Breast epithelium (tissue), 4 donors: ENCODE data around the gene C3orf70. TPM values are rescaled to one million over a fixed set of nuclear protein-coding genes. Genes with fewer than 3 reads are reported as not detected.

Experiments
- DNase-seq, 2 donors: peaks; one replicate each; pipeline ENCODE4 v3.0.0-alpha.2; 2019; ENCODE audit warnings: low spot score in 2 of 2
- H3K27ac ChIP-seq, 2 donors: fragments of 200-600 bp; sonication (generic) in 1 of 2; one replicate each; pipeline ENCODE4 v1.5.1; 2016 to 2019; ENCODE audit warnings: mild to moderate bottlenecking in 1 of 2
- H3K27me3 ChIP-seq, 2 donors: fragments of 200-600 bp; sonication (generic) in 1 of 2; one replicate each; pipeline versions ENCODE4 v1.5.1 to v1.6.0; 2017 to 2019; ENCODE audit warnings: control low read depth in 1 of 2, mild to moderate bottlenecking in 1 of 2
- H3K36me3 ChIP-seq: fragments of 200-600 bp; one replicate; pipeline ENCODE4 v1.5.1; 2019
- H3K4me1 ChIP-seq, 2 donors: fragments of 200-600 bp; sonication (generic); one replicate each; pipeline ENCODE4 v1.5.1; 2016 to 2019; ENCODE audit warnings: control low read depth in 1 of 2
- H3K4me3 ChIP-seq, 3 donors: fragments of 200-600 bp; sonication (generic); 1 replicate in 2 of 3; 2 replicates in 1 of 3; pipeline ENCODE4 v1.5.1; 2016 to 2019; ENCODE audit warnings: mild to moderate bottlenecking in 3 of 3, moderate library complexity in 2 of 3
- H3K9me3 ChIP-seq, 2 donors: fragments of 200-600 bp; sonication (generic) in 1 of 2; one replicate each; pipeline ENCODE4 v1.5.1; 2016 to 2019; ENCODE audit warnings: control low read depth in 1 of 2
- CTCF ChIP-seq, 3 donors: fragments of 450-650 bp; IDR thresholded peaks; one replicate each; pipeline ENCODE4 v1.5.1; 2016 to 2017; ENCODE audit warnings: antibody characterized with exemption in 3 of 3, mild to moderate bottlenecking in 3 of 3, moderate library complexity in 3 of 3
- POLR2A ChIP-seq: fragments of 450-650 bp; IDR thresholded peaks from one replicate; pipeline ENCODE4 v1.6.1; 2016; ENCODE audit warnings: antibody characterized with exemption, mild to moderate bottlenecking, moderate library complexity
- POLR2AphosphoS5 ChIP-seq, 3 donors: sonication (generic); formaldehyde crosslinking; IDR thresholded peaks; one replicate each; pipeline ENCODE4 v1.6.1; 2017; ENCODE audit warnings: antibody characterized with exemption in 3 of 3
- intact Hi-C: fragments of 100-400 bp; cut with DNase I; formaldehyde crosslinking; loops from one replicate; pipeline ENCODE4 v1.15.1; 2023; ENCODE audit warnings: low total_unique reads
- total RNA-seq, 3 donors: library from RNA; depleted of rRNA; stranded (reverse); fragments of >200 nt; gene quantifications; one replicate each; pipeline ENCODE4 v1.1.0, GENCODE V29; 2016

The C3orf70 gene
- total RNA-seq, 3 donors from 2014 or later: 1.3 to 4.8 (median 3.8) TPM

- no peak for TF ChIP-seq POLR2A
- TF ChIP-seq POLR2AphosphoS5 (IDR thresholded peaks at IDR 0.05): no peak
- no peak for TF ChIP-seq CTCF (IDR thresholded peaks at IDR 0.05)
- intact Hi-C loops: no loop called here
These were observed 70.7 kb downstream of the C3orf70 start for GRCh38 chr3:185082149-185082548.

DNA sequence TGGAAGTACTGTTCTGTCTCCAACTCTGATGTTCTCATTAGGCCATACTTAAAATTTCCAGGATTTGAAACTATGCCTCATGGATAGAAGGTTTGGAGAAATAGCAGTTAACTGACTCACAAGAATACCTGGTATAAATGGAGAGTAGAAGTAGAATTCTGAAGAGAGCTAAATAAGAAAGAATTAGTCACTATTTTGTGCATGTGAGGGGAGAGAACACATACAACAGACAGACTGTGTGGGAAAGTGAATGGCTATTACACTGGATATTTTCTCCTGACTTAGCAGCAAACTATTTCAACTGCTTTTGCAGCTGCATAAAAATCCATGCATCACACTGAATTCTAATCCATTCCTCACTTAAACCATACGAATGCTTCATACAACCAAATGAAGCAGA lies 71.3 kb downstream of the C3orf70 start:
- intact Hi-C loops: no loop called here
- H3K4me3 ChIP-seq: no peak overlapping the region
- no peak for DNase-seq

More at GRCh38 chr3:185082149-185082548, 70.7 kb downstream of the C3orf70 start:
- Histone ChIP-seq H3K9me3 (no peaks in the 10 kb centered on the region), H3K4me3 (no peak overlapping the region), H3K36me3 (no peaks in the 10 kb centered on the region), H3K27ac (no peak overlapping the region), H3K27me3 (no peaks in the 10 kb centered on the region), H3K4me1 (no peaks in the 10 kb centered on the region)
- DNase-seq: no peak

DNA sequence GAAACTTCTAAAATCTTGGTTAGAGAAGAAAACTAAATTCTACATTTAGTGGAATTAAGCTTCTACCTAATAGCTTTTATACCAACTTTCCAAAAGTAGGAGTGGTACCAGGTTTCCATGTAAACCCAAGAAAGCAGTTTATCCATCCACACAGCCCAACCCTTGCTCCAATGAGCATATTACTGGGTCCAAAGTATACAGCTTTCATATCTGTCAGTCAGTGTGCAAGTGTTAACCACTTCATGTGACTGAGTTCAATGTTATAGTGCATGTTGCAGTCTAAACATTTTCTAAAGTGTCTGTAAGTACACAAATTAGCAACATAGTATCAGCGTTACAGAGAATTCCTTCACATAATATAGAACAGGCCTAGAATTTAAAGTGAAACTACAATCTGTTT lies 73.2 kb downstream of the C3orf70 start:
- Histone ChIP-seq H3K27ac (no peak overlapping the region), H3K9me3 (no peaks in the 10 kb centered on the region), H3K4me1 (no peaks in the 10 kb centered on the region), H3K4me3 (no peak overlapping the region), H3K27me3 (no peaks in the 10 kb centered on the region), H3K36me3 (no peaks in the 10 kb centered on the region)
- DNase-seq: no peak
- intact Hi-C loops: no loop called here
- TF ChIP-seq POLR2AphosphoS5 (IDR thresholded peaks at IDR 0.05): no peak
- TF ChIP-seq CTCF (IDR thresholded peaks at IDR 0.05): no peak
- no peak for TF ChIP-seq POLR2A

More for the DNA sequence above, 71.3 kb downstream of the C3orf70 start:
- Histone ChIP-seq H3K27me3 (no peaks in the 10 kb centered on the region), H3K9me3 (no peaks in the 10 kb centered on the region), H3K27ac (no peak overlapping the region), H3K4me1 (no peaks in the 10 kb centered on the region), H3K36me3 (no peaks in the 10 kb centered on the region)
- TF ChIP-seq CTCF (IDR thresholded peaks at IDR 0.05) (no peak), POLR2A (no peak), POLR2AphosphoS5 (IDR thresholded peaks at IDR 0.05) (no peak)

- Histone ChIP-seq H3K4me1 (no peaks in the 10 kb centered on the region), H3K27me3 (no peaks in the 10 kb centered on the region), H3K36me3 (no peaks in the 10 kb centered on the region), H3K4me3 (no peak overlapping the region), H3K9me3 (no peaks in the 10 kb centered on the region), H3K27ac (no peak overlapping the region)
- TF ChIP-seq POLR2A: no peak
- TF ChIP-seq CTCF (IDR thresholded peaks at IDR 0.05): no peak
- no peak for TF ChIP-seq POLR2AphosphoS5 (IDR thresholded peaks at IDR 0.05)
- intact Hi-C loops: no loop called here
- no peak for DNase-seq
These were observed 76.6 kb downstream of the C3orf70 start for GRCh38 chr3:185076219-185076618.

GRCh38 chr3:185075547-185075946 lies 77.3 kb downstream of the C3orf70 start:
- TF ChIP-seq POLR2A (no peak), POLR2AphosphoS5 (IDR thresholded peaks at IDR 0.05) (no peak), CTCF (IDR thresholded peaks at IDR 0.05) (no peak)
- Histone ChIP-seq H3K27ac (no peak overlapping the region), H3K9me3 (no peaks in the 10 kb centered on the region), H3K36me3 (no peaks in the 10 kb centered on the region), H3K4me3 (no peak overlapping the region), H3K27me3 (no peaks in the 10 kb centered on the region), H3K4me1 (no peaks in the 10 kb centered on the region)
- no peak for DNase-seq
- intact Hi-C loops: no loop called here
